ENCODE measurements around the gene P2RX5.

DNA sequence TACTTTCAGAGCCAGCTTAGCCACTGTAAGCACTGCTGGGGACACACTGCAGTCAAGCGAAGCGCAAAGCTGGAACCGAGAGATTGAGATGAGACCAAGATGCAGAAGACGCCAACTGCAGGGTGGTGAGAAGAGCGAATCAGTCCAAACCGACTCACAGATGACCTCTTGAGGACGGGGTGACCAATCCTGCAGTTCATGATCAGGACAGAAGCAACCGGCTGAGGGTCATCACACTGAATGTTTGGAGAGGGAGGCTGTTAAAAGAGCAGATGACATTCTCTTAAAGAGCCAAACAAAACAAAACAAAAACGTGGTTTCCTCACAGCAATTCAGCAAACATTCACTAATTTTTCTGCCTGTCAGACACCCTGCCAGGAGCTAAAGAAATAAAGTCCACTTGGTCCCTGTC lies 36.3 kb upstream of the P2RX5 start:
- TF ChIP-seq, protein P1, sequence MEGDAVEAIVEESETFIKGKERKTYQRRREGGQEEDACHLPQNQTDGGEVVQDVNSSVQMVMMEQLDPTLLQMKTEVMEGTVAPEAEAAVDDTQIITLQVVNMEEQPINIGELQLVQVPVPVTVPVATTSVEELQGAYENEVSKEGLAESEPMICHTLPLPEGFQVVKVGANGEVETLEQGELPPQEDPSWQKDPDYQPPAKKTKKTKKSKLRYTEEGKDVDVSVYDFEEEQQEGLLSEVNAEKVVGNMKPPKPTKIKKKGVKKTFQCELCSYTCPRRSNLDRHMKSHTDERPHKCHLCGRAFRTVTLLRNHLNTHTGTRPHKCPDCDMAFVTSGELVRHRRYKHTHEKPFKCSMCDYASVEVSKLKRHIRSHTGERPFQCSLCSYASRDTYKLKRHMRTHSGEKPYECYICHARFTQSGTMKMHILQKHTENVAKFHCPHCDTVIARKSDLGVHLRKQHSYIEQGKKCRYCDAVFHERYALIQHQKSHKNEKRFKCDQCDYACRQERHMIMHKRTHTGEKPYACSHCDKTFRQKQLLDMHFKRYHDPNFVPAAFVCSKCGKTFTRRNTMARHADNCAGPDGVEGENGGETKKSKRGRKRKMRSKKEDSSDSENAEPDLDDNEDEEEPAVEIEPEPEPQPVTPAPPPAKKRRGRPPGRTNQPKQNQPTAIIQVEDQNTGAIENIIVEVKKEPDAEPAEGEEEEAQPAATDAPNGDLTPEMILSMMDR (IDR thresholded peaks at IDR 0.05; ENCODE audit: poor library complexity) = no peak
- no peak for TF ChIP-seq EZH2 (IDR thresholded peaks at IDR 0.05; ENCODE audit: borderline replicate concordance)
